Astrocyte (in vitro differentiated cells and primary cell): ENCODE measurements around the gene DENND5B.

Experiments used
- CTCF ChIP-seq: IDR thresholded peaks from 2 replicates; pipeline ENCODE4 v1.5.1; 2011; ENCODE audit warnings: low read depth, mild to moderate bottlenecking, inconsistent platforms, low read length, moderate library complexity; ENCODE audit not compliant: insufficient read depth
- EZH2 ChIP-seq: IDR thresholded peaks from 2 replicates; pipeline ENCODE4 v1.6.1; 2012; ENCODE audit warnings: mild to moderate bottlenecking, low read length, inconsistent platforms; ENCODE audit not compliant: insufficient read depth

DNA sequence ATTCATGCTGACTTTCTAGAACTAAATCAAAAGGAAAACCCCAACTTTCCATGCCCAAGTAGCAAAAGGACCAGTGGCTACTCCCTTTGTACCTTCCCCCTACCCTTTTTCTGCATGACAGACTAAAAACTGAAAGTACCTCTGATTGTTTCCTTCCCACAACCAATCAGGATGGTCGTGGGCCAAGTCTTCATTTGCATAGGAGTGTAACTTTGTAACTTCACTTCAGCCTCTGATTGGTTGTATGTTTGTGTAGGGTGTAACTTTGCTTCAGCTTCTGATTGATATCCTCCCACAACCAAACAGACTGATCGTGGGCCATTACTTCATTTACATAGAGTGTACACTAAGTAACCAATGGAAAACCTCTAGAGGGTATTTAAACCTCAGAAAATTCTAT, 96.5 kb downstream of the DENND5B start:
- TF ChIP-seq CTCF = no peak
- no peak for TF ChIP-seq EZH2
